Tibial nerve (tissue), 3 donors: Measurements from ENCODE around the gene C6orf120.

Source experiments
- POLR2A ChIP-seq, 2 donors: fragments of 450-650 bp; IDR thresholded peaks; one replicate each; pipeline ENCODE4 v1.6.1; 2017; ENCODE audit warnings: antibody characterized with exemption in 2 of 2, mild to moderate bottlenecking in 2 of 2, moderate library complexity in 2 of 2
- TF ChIP-seq, protein P1 (sequence below), 5 experiments: fragments of 200-600 bp in 3 of 5; fragments of 450-650 bp in 2 of 5; sonication (generic) in 3 of 5; IDR thresholded peaks; one replicate each; pipeline ENCODE4 v1.5.1; 2016 to 2019; ENCODE audit warnings: antibody characterized with exemption in 5 of 5, mild to moderate bottlenecking in 3 of 5, moderate library complexity in 2 of 5

DNA sequence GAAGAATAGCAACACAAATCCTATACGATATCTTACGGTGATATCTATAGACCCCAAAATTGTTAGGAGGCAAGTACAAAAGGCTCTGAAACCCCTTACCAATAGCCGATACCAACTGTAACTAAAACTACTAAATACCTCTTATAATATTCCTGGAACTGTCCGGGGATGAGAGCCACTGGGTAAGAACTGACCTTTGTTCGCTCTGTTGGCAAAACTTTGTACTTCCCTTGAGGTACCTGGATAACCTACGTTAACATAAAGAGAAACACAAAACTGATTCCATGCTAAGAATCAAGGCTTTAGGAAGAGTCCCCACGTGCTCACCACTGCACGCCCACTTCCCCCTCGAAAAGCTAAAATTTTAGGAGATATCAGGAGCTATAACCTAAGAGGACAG lies 12.7 kb downstream of the C6orf120 start:
- TF ChIP-seq, protein P1, sequence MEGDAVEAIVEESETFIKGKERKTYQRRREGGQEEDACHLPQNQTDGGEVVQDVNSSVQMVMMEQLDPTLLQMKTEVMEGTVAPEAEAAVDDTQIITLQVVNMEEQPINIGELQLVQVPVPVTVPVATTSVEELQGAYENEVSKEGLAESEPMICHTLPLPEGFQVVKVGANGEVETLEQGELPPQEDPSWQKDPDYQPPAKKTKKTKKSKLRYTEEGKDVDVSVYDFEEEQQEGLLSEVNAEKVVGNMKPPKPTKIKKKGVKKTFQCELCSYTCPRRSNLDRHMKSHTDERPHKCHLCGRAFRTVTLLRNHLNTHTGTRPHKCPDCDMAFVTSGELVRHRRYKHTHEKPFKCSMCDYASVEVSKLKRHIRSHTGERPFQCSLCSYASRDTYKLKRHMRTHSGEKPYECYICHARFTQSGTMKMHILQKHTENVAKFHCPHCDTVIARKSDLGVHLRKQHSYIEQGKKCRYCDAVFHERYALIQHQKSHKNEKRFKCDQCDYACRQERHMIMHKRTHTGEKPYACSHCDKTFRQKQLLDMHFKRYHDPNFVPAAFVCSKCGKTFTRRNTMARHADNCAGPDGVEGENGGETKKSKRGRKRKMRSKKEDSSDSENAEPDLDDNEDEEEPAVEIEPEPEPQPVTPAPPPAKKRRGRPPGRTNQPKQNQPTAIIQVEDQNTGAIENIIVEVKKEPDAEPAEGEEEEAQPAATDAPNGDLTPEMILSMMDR (IDR thresholded peaks at IDR 0.05): no peak
- no peak for TF ChIP-seq POLR2A (IDR thresholded peaks at IDR 0.05)
